Superior temporal gyrus (tissue), 1 donor: ENCODE data around the gene CFAP57.

Experiments used
- DNase-seq: peaks from one replicate; pipeline ENCODE4 v3.0.0-alpha.2; 2016; ENCODE audit errors: extremely low spot score

Gene CFAP57

DNA sequence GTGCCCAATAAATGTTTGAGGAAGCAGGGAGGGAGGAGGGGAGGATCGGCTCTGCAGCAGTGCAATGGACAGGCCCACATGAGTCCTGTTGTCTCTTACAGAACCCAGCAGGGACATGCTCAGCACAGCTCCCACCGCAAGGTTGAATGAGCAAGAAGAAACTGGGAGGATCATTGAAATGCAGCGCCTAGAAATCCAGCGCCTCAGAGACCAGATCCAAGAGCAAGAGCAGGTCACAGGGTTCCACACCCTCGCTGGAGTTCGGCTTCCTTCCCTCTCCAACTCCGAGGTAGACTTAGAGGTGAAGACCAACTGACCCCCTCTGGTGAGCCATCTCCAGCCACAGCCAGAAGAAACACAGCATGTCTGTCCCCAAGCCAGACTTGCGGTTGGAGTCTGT lies 81.7 kb downstream of the CFAP57 start:
- no peak for DNase-seq

DNA sequence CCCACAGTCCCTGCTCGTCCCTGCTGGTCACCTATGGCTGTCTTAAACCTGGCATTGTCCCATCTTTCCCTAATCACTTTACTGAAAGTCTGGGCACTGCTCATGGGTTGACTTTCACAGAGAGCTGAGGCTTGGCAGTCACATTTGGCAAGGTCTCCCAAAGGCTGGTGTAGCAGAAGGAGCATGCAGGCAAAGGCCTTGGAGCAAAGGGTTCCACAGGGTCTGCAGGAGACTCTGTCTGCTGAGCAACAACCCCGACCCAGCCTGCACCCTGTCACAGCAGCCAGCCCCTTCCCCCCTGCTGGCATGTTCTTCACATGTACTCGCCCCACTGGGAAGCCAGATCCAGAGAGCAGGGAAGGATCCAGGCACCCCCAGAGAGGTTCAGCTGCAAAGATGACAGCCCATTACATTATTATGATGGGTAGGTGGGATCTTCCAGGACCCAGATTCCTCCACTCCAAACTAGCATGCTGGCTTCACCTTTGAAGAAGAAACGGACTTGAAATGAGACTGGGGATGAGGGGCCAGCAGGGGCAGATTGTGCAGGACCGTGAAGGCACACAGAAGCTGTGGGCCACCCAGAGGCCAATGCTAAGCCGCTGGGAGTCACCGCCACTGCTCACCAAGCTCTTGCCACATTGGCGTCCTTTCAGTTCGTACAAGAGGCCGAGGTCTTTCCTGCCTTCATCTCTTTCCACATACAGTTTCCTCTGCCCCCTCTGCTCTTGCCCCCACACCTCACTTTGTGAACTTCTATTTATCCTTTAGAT lies 83.5 kb downstream of the CFAP57 start:
- DNase-seq, result no peak

DNA sequence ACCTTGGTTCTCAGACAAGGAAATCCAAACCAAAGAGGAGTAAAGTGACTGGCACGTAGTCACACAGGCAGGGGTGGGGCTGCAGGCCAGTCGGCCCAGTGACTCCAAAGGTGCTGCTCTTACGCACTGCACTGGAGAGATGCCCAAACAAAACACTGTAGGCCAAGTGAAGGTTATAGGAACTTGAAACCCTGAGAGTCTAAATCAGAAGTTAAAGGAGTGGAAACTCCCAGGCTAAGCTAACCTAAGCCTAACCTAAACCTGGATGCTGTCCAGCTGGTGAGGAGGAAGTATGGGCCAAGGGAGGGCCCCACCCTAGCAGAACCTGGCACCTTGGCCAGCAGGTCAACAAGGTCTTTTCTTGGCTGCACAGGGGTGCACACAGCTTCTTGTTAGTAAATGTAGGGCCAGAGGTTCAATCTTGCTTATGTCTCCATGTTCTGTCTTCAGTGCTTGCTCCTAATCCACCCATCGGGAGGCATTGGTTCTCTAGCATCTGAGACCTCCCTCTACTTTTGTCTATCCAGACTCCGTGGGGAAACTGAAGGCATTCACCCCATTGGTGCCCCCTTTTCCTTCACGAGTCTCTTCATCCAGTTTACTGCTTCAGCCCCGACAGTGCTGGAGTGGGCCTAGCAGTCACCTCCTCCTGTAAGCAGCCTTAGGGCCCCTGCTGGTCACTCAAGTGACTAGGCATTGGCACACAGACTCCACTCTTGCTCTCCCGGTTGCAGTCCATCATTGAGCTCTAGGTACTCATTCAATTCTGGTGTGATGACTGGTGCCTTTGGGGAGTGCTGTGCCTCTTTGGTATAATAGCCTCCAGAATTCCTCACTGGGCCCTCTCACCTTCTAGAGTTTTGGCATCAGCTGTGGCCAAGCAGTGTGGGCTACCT lies 84.8 kb downstream of the CFAP57 start:
- no peak for DNase-seq

- DNase-seq, result no peak
Measured at GRCh38 chr1:43258370-43258769, 86.2 kb downstream of the CFAP57 start.

DNA sequence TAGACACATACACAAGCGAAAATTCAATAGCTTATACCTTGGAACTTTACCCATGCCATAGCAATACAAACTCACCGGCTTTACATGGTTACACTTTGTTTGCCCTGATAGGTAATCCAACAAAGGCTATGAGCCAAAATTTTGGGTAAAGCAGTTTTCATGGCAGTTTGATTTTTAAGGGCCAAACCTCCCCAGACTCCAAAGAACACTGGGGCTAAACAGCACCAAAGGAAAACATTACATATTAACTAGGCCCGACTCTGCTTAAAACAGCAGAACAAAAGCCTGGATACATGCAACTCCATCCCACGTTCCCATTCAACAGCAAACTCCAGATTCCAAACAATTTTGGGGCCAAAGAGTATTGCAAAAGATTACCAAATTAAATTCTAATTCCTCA lies 93.3 kb downstream of the CFAP57 start:
- DNase-seq, result no peak

GRCh38 chr1:43266881-43267280 lies 94.8 kb downstream of the CFAP57 start:
- DNase-seq, result no peak

DNA sequence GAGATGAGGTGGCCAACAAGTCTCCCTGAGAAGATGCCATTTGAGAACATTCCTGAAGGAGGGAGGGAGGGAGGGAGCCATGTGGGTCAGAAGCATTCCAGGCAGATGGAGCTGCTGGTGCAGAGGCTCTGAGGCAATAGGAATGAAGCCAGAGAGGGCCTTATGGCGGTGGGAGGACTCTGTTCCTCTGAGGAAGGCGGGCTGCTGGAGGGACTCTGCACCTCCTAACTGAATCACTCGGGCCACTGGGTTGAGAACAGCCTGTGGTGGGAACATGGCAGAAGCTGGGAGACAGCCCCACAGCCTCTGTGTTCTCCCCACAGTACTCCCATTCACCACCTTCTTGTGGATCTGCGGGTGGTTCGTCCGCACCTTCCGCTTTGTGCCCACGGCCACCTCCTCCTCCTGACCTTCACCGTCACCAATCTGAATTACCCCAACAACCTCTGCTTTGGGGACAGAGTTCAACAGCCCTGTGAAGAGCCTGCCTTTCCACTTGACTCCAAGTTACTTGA lies 95.2 kb downstream of the CFAP57 start:
- no peak for DNase-seq

DNA sequence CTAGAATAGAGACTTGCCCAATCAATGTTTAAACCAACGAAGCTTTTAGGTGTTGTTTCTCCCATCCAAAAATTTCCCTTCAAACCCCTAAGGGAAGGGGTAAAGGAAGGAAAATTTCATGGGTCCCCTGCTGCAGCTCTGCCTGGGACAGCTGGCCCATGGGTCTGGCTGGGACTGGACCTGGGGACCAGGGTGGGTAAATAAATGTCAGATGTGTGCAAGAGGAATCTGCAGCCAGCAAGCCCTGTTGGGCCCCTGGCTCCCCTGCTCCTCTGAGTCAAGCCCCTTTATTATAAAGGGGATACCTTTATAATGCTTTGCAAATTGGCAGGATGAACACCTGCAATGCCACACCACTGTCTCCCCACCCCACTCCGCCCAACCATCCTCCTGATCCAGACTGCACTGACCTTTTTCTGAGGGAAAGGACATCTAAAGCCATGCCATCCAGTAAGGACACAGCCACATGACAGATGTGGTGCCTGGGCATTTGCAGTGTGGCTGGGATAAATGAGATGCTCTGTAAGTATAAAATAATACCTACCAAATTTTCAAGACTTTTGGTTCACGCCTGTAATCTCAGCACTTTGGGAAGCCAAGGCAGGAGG lies 95.8 kb downstream of the CFAP57 start:
- no peak for DNase-seq

- no peak for DNase-seq
Measured at GRCh38 chr1:43269627-43270375, 97.7 kb downstream of the CFAP57 start, which contains the start of gene TMEM125. Gene TMEM125, plus strand, starts transcription at chr1:43269983. Its CDS starts 2,740 bp downstream, at chr1:43272723.

DNA sequence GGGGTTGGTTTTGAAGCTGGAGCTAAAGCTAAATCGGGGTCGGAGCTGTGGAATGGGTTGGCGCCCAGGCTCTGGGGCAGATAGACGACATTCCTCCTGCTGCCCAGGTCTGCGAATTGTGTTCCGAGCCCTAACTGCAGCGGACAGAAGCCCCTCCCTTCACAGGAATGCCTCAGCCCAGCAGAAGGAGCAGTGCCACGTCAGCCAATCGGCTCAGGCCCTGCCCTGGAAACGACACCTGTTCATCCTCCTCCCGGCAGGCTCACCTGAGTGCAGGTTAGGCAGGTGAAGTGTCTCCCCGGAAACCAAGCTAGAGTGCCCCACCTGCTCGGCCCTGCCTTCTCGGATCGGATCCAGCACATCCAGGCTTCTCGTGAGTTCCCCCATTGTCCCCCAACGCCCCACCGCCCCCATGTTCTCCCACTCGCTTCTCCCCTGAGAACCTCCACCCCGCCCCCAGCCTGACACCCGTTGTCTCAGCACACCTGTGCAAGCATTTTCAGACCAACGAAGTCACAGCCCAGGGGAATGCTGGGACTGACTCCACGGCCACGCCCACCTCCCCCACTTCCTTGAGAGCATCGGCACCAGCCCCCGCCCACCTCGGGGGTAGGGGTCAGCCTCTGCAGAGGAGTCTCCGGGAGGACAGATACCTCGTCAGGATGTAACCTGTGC lies 98.4 kb downstream of the CFAP57 start:
- DNase-seq, result no peak

- DNase-seq, result peak; percentile 26
Measured at GRCh38 chr1:43271186-43272118, 99.3 kb downstream of the CFAP57 start.

GRCh38 chr1:43272161-43272560 lies 100.0 kb downstream of the CFAP57 start:
- DNase-seq, result peak; percentile 88

GRCh38 chr1:43272576-43273571 lies 100.7 kb downstream of the CFAP57 start:
- no peak for DNase-seq

GRCh38 chr1:43273708-43274107 lies 101.6 kb downstream of the CFAP57 start:
- DNase-seq, result no peak

GRCh38 chr1:43274125-43274803 lies 102.1 kb downstream of the CFAP57 start:
- no peak for DNase-seq

DNA sequence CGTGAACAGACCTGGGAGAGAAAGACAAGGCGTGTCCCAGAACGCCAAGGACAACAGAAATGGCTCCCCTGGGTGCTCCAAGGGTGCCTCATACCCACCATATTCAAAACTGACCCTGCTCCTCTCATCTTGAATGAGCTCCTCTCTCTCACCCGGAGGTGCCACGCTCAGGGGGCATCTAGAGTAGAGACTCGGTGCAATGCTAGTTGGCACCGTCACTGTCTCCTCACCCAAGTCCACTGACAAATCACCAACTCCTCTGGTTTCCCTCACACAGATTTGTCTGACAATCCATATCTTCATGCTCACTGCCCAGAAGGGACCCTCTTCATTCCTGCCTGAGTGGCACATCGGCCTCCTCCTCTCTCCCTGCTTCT lies 102.7 kb downstream of the CFAP57 start:
- DNase-seq, result no peak

- no peak for DNase-seq
Measured at GRCh38 chr1:43275826-43276620, 103.9 kb downstream of the CFAP57 start.
